Activated T-helper 1 cell treated with anti-CD3 and anti-CD28 coated beads, Interleukin-12 subunit alpha, Interleukin-12 subunit beta, Interleukin-2, Interleukin-4 antibody, amounts not matched to agents 30 ng/mL and 10 ng/mL and 1 ng/mL, durations not matched to agents 14 hours and 24 hours and 36 hours (primary cell): ENCODE results near the gene BLZF1. TPM values are rescaled to one million over a fixed set of nuclear protein-coding genes. Genes with fewer than 3 reads are reported as not detected.
A peak's percentile ranks its signal among the peaks of the same experiment; 100 is the strongest.
"Not testable (repeated sequence)": the region's sequence is repeated elsewhere in the genome, so short reads cannot be mapped to it uniquely, and the experiment has no call there.

Source experiments
- DNase-seq: peaks from one replicate; pipeline ENCODE4 v3.0.0; 2021; ENCODE audit warnings: low spot score
- H3K27ac Mint-ChIP-seq: one replicate; pipeline ENCODE4 v1.8.0; 2021; ENCODE audit warnings: mild to moderate bottlenecking, mixed read lengths
- H3K27me3 Mint-ChIP-seq: one replicate; pipeline ENCODE4 v1.8.0; 2022; ENCODE audit warnings: mild to moderate bottlenecking, moderate library complexity, mixed read lengths; ENCODE audit not compliant: insufficient read depth
- H3K36me3 Mint-ChIP-seq: one replicate; pipeline ENCODE4 v1.8.0; 2021; ENCODE audit warnings: low read depth, mixed read lengths
- H3K4me1 Mint-ChIP-seq: one replicate; pipeline ENCODE4 v1.8.0; 2021; ENCODE audit warnings: low read depth, mixed read lengths
- H3K4me3 Mint-ChIP-seq: one replicate; pipeline ENCODE4 v1.8.0; 2021; ENCODE audit warnings: mild to moderate bottlenecking, moderate library complexity, mixed read lengths
- H3K9me3 Mint-ChIP-seq: one replicate; pipeline ENCODE4 v1.8.0; 2021; ENCODE audit warnings: mixed read lengths
- intact Hi-C: fragments of 100-400 bp; cut with micrococcal nuclease; formaldehyde crosslinking; loops from one replicate; pipeline ENCODE4 v1.15.1; 2024
- total RNA-seq: library from RNA; stranded (reverse); gene quantifications from 2 replicates; pipeline ENCODE4 v1.2.3, GENCODE V29; 2022

The BLZF1 gene
- total RNA-seq, 1 donor from 2014 or later, result 15.1 TPM

GRCh38 chr1:169336947-169337715 lies 30.9 kb upstream of the BLZF1 start:
- intact Hi-C loops, H3K27me3 Mint-ChIP-seq, H3K27ac Mint-ChIP-seq, H3K4me3 Mint-ChIP-seq, DNase-seq: not testable (repeated sequence)
- H3K4me1 Mint-ChIP-seq, result peaks cover 19% of the 10 kb centered on the region
- peaks cover 19% of the 10 kb centered on the region for H3K9me3 Mint-ChIP-seq
- peaks cover 21% of the 10 kb centered on the region for H3K36me3 Mint-ChIP-seq

DNA sequence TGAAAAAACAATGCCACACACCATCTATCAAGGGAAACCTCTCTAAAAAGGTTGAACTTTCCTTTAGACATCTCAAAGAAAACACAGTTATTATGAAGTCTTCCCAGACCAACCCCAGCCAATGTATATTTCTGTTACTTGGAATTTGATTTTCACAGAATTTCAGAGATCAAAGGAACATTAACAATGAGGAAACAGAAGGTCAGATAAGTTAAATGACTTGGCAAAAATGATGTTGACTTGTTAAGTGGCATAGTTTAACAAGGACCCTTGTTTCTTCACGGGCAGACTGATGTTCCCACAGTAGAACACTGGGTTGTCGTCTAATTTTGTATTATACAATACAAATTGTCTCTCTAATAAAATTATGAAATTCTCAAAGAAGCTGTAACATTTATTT lies 29.4 kb upstream of the BLZF1 start:
- Mint-ChIP-seq H3K27ac (no peak overlapping the region), H3K36me3 (peaks cover 21% of the 10 kb centered on the region), H3K27me3 (no peaks in the 10 kb centered on the region), H3K4me1 (peaks cover 18% of the 10 kb centered on the region), H3K9me3 (peaks cover 19% of the 10 kb centered on the region), H3K4me3 (no peak overlapping the region)
- intact Hi-C loops, result no loop called here
- no peak for DNase-seq

GRCh38 chr1:169339773-169340172 lies 28.2 kb upstream of the BLZF1 start:
- Mint-ChIP-seq H3K9me3 (peaks cover 19% of the 10 kb centered on the region), H3K27me3 (no peaks in the 10 kb centered on the region), H3K27ac (peak overlapping the region; percentile 60), H3K36me3 (peaks cover 22% of the 10 kb centered on the region), H3K4me1 (peaks cover 11% of the 10 kb centered on the region), H3K4me3 (no peak overlapping the region)
- intact Hi-C loops, result loop anchor here (10.0 kb wide), 1 partner anchor 605 kb away; no protein-coding TSS in a partner anchor
- no peak for DNase-seq

- H3K4me1 Mint-ChIP-seq, result peaks cover 11% of the 10 kb centered on the region
- no peak for DNase-seq
- no peak overlapping the region for H3K4me3 Mint-ChIP-seq
- H3K27me3 Mint-ChIP-seq, result peaks cover 1% of the 10 kb centered on the region
- peaks cover 19% of the 10 kb centered on the region for H3K9me3 Mint-ChIP-seq
- H3K27ac Mint-ChIP-seq, result no peak overlapping the region
- H3K36me3 Mint-ChIP-seq, result peaks cover 19% of the 10 kb centered on the region
- intact Hi-C loops, result loop anchor here (10.0 kb wide), 1 partner anchor 606 kb away; no protein-coding TSS in a partner anchor
Measured at GRCh38 chr1:169340882-169341281, 27.1 kb upstream of the BLZF1 start.

- H3K4me1 Mint-ChIP-seq, result peaks cover 11% of the 10 kb centered on the region
Measured at GRCh38 chr1:169342096-169342495, 25.9 kb upstream of the BLZF1 start.

DNA sequence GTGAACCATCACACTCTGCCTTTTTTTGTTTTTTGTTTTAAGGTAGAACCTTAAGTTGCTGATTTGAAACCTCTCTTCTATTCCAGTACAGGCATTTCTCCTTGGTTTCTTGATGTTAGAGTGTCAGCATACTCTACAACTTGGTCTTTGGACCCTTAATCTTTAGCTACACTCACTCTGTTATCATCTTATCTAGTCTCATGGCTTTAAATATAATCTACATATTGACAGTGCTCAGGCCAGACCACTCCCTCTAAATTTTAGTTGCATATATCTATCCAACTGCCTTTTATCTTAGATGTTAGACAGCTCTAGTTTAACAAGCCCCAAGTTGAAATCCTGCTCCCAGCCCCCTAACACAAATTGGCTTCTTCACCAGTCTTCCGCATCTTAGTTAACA lies 22.5 kb upstream of the BLZF1 start:
- Mint-ChIP-seq H3K27ac (no peak overlapping the region), H3K27me3 (peaks cover 2% of the 10 kb centered on the region), H3K9me3 (peaks cover 4% of the 10 kb centered on the region), H3K4me1 (no peaks in the 10 kb centered on the region), H3K36me3 (peaks cover 7% of the 10 kb centered on the region), H3K4me3 (no peak overlapping the region)
- no peak for DNase-seq
- intact Hi-C loops, result loop anchor here (5.0 to 10.0 kb wide), 3 partner anchors 238 to 1003 kb away; partner anchors contain the start of gene ATP1B1

More at GRCh38 chr1:169342096-169342495, 25.9 kb upstream of the BLZF1 start:
- H3K27ac Mint-ChIP-seq, DNase-seq, H3K4me3 Mint-ChIP-seq, H3K27me3 Mint-ChIP-seq: not testable (repeated sequence)
- peaks cover 19% of the 10 kb centered on the region for H3K36me3 Mint-ChIP-seq
- peaks cover 19% of the 10 kb centered on the region for H3K9me3 Mint-ChIP-seq
- intact Hi-C loops, result loop anchor here (10.0 kb wide), 1 partner anchor 607 kb away; no protein-coding TSS in a partner anchor

GRCh38 chr1:169346036-169346589 lies 21.9 kb upstream of the BLZF1 start:
- no peaks in the 10 kb centered on the region for H3K9me3 Mint-ChIP-seq
- H3K36me3 Mint-ChIP-seq, result peaks cover 1% of the 10 kb centered on the region
- no peak for DNase-seq
- intact Hi-C loops, result loop anchor here (5.0 to 10.0 kb wide), 3 partner anchors 239 to 1004 kb away; partner anchors contain the start of gene ATP1B1
- no peak overlapping the region for H3K4me3 Mint-ChIP-seq
- H3K4me1 Mint-ChIP-seq, result peaks cover 3% of the 10 kb centered on the region
- no peak overlapping the region for H3K27ac Mint-ChIP-seq
- peaks cover 2% of the 10 kb centered on the region for H3K27me3 Mint-ChIP-seq

DNA sequence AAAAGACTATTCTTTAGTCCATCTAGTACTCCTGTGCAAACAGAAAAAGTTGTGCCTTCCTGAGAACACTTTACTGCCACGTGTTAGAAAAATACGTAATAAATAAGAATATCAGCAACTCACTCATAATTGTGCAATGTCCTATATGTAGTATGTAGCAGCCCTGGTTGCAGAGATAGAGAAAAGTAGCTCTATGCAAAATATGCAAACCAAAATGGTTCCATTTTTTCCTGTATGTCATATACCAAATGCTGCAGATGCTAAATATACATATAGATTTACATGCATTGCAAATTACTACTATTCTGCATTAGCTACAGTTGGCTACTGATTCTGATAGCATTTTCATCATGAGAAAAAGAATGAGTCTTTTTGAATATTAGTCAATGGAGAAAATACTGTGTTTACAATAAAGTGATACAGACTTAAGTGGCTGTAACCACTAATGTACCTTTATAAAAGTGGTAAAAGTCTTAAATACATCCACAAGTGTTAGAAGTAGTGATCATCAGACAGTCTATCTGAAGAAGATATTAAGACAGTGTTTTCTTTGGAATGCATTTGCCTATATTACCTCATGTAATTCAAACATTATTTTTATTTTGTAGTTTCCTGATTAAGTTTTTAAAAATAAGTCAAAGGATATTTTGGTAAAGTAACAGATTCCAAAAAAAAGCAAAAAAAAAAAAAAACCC lies 20.2 kb upstream of the BLZF1 start:
- H3K36me3 Mint-ChIP-seq, result peaks cover 5% of the 10 kb centered on the region
- no peak overlapping the region for H3K4me3 Mint-ChIP-seq
- H3K9me3 Mint-ChIP-seq, result no peaks in the 10 kb centered on the region
- DNase-seq, result no peak
- H3K4me1 Mint-ChIP-seq, result peaks cover 17% of the 10 kb centered on the region
- H3K27me3 Mint-ChIP-seq, result peaks cover 2% of the 10 kb centered on the region
- no peak overlapping the region for H3K27ac Mint-ChIP-seq
- intact Hi-C loops, result loop anchor here (1.0 to 10.0 kb wide), 6 partner anchors 241 to 1006 kb away; partner anchors contain the start of gene ATP1B1

- no peak overlapping the region for H3K4me3 Mint-ChIP-seq
- DNase-seq, result no peak
- H3K36me3 Mint-ChIP-seq, result peaks cover 5% of the 10 kb centered on the region
- H3K9me3 Mint-ChIP-seq, result no peaks in the 10 kb centered on the region
- intact Hi-C loops, result loop anchor here (1.0 to 10.0 kb wide), 6 partner anchors 241 to 1006 kb away; partner anchors contain the start of gene ATP1B1
- peaks cover 17% of the 10 kb centered on the region for H3K4me1 Mint-ChIP-seq
- no peak overlapping the region for H3K27ac Mint-ChIP-seq
- H3K27me3 Mint-ChIP-seq, result peaks cover 2% of the 10 kb centered on the region
Measured at GRCh38 chr1:169348383-169349036, 19.5 kb upstream of the BLZF1 start.

DNA sequence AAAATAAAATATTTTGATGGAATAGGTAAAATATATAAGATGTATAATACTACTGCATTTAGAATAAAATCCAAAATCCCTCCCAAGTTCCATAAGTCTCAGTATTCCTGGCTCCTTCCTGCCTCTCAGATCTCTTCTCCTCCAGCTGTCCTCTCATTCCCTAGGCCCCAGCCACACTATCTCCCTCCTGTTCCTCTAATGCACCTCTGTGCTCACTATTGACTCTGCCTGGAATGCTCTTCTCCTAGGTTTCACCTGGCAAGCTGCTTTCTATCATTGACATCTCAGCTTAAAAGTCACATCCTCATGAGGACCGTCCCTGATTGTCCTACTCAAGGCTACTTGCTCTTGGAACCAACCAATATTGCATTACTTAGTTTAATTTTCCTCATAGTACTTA lies 7.6 kb upstream of the BLZF1 start:
- Mint-ChIP-seq H3K4me1 (peaks cover 7% of the 10 kb centered on the region), H3K9me3 (peaks cover 10% of the 10 kb centered on the region), H3K27ac (no peak overlapping the region), H3K36me3 (peaks cover 10% of the 10 kb centered on the region), H3K27me3 (peaks cover 4% of the 10 kb centered on the region), H3K4me3 (no peak overlapping the region)
- no peak for DNase-seq
- intact Hi-C loops, result loop anchor here (10.0 kb wide), 2 partner anchors 896 to 956 kb away; no protein-coding TSS in a partner anchor

DNA sequence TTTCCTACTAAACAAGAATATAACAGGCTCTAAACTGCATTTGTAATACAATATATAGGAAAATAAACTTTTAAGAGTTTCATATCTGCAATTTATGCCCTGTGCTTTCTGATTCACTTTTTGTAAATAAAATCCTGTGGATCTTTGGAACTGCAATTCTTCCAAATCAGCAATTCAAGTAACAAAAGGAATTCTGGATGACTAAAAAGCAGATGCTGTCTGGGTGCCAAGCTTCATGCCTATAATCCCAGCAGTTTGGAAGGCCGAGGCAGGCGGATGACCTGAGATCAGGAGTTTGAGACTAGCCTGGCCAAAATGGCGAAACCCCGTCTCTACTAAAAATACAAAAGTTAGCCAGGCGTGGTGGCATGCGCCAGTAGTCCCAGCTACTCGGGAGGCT lies 6.7 kb upstream of the BLZF1 start:
- H3K4me3 Mint-ChIP-seq, result no peak overlapping the region
- H3K36me3 Mint-ChIP-seq, result peaks cover 9% of the 10 kb centered on the region
- intact Hi-C loops, result loop anchor here (10.0 kb wide), 2 partner anchors 896 to 956 kb away; no protein-coding TSS in a partner anchor
- peaks cover 4% of the 10 kb centered on the region for H3K27me3 Mint-ChIP-seq
- H3K4me1 Mint-ChIP-seq, result peaks cover 7% of the 10 kb centered on the region
- no peak for DNase-seq
- no peak overlapping the region for H3K27ac Mint-ChIP-seq
- H3K9me3 Mint-ChIP-seq, result peaks cover 10% of the 10 kb centered on the region

GRCh38 chr1:169363046-169363730 lies 4.8 kb upstream of the BLZF1 start:
- Mint-ChIP-seq H3K4me3 (peak overlapping the region; percentile 56), H3K27ac (peak overlapping the region; percentile 75), H3K27me3 (peaks cover 4% of the 10 kb centered on the region), H3K9me3 (peaks cover 10% of the 10 kb centered on the region), H3K4me1 (peaks cover 7% of the 10 kb centered on the region), H3K36me3 (peaks cover 9% of the 10 kb centered on the region)
- DNase-seq, result peak; percentile 26
- intact Hi-C loops, result loop anchor here (1.0 to 10.0 kb wide), 6 partner anchors 27 to 1184 kb away; no protein-coding TSS in a partner anchor
